Left ventricle myocardium inferior (tissue), 1 donor: Measurements from ENCODE around the gene RPP25. TPM values are rescaled to one million over a fixed set of nuclear protein-coding genes. Genes with fewer than 3 reads are reported as not detected.

ENCODE experiments used
- DNase-seq: peaks from one replicate; pipeline ENCODE4 v3.0.0-alpha.2; 2020
- H3K27ac ChIP-seq: fragments of 200-600 bp; replicated peaks from 2 replicates; pipeline ENCODE4 v1.8.0; 2021
- H3K27me3 ChIP-seq: fragments of 200-600 bp; 2 replicates; pipeline ENCODE4 v1.8.0; 2021; ENCODE audit warnings: low read depth
- H3K36me3 ChIP-seq: fragments of 200-600 bp; 2 replicates; pipeline ENCODE4 v1.8.0; 2021
- H3K4me1 ChIP-seq: fragments of 200-600 bp; 2 replicates; pipeline ENCODE4 v1.8.0; 2021
- H3K4me3 ChIP-seq: fragments of 200-600 bp; 2 replicates; pipeline ENCODE4 v1.8.0; 2021; ENCODE audit warnings: mild to moderate bottlenecking, moderate library complexity
- H3K9me3 ChIP-seq: fragments of 200-600 bp; replicated peaks from 2 replicates; pipeline ENCODE4 v1.8.0; 2021
- intact Hi-C: fragments of 100-400 bp; cut with micrococcal nuclease; formaldehyde crosslinking; loops from one replicate; pipeline ENCODE4 v1.11.0; 2022
- total RNA-seq: library from RNA; stranded (reverse); fragmentation: NEBNext Ultra II Directional; extraction: Animal tissue kit (Norgen Biotek cat#: 25700); gene quantifications from one replicate; pipeline ENCODE4 v1.2.1, GENCODE V29; 2021
- TF ChIP-seq, protein P1 (sequence below): fragments of 200-600 bp; IDR thresholded peaks from 2 replicates; pipeline ENCODE4 v1.8.0; 2021; ENCODE audit warnings: antibody characterized with exemption, mild to moderate bottlenecking, borderline replicate concordance
- donor health status: DM: no; HTN: yes; CAD: no; lungs with severe emphysema.

Gene RPP25
- total RNA-seq, 1 donor from 2014 or later = 2.4 TPM

GRCh38 chr15:74962671-74963070 is 6.1 kb upstream of the RPP25 start:
- H3K36me3 ChIP-seq = no peaks in the 10 kb centered on the region
- peaks cover 22% of the 10 kb centered on the region for H3K27me3 ChIP-seq
- no peak overlapping the region for H3K4me3 ChIP-seq
- no peaks in the 10 kb centered on the region for H3K9me3 ChIP-seq
- TF ChIP-seq, protein P1, sequence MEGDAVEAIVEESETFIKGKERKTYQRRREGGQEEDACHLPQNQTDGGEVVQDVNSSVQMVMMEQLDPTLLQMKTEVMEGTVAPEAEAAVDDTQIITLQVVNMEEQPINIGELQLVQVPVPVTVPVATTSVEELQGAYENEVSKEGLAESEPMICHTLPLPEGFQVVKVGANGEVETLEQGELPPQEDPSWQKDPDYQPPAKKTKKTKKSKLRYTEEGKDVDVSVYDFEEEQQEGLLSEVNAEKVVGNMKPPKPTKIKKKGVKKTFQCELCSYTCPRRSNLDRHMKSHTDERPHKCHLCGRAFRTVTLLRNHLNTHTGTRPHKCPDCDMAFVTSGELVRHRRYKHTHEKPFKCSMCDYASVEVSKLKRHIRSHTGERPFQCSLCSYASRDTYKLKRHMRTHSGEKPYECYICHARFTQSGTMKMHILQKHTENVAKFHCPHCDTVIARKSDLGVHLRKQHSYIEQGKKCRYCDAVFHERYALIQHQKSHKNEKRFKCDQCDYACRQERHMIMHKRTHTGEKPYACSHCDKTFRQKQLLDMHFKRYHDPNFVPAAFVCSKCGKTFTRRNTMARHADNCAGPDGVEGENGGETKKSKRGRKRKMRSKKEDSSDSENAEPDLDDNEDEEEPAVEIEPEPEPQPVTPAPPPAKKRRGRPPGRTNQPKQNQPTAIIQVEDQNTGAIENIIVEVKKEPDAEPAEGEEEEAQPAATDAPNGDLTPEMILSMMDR = no peak
- peaks cover 32% of the 10 kb centered on the region for H3K4me1 ChIP-seq
- no peak overlapping the region for H3K27ac ChIP-seq
- DNase-seq = no peak
- intact Hi-C loops = no loop called here

GRCh38 chr15:74962219-74962618 is 5.6 kb upstream of the RPP25 start:
- no peak overlapping the region for H3K27ac ChIP-seq
- intact Hi-C loops = no loop called here
- H3K4me3 ChIP-seq = no peak overlapping the region
- no peak for DNase-seq
- H3K9me3 ChIP-seq = no peaks in the 10 kb centered on the region
- peaks cover 26% of the 10 kb centered on the region for H3K27me3 ChIP-seq
- TF ChIP-seq, protein P1 = no peak
- H3K36me3 ChIP-seq = no peaks in the 10 kb centered on the region
- H3K4me1 ChIP-seq = peaks cover 37% of the 10 kb centered on the region

- no peak for DNase-seq
- intact Hi-C loops = no loop called here
- Histone ChIP-seq H3K4me3 (no peak overlapping the region), H3K9me3 (no peaks in the 10 kb centered on the region), H3K4me1 (peaks cover 43% of the 10 kb centered on the region), H3K27me3 (peaks cover 29% of the 10 kb centered on the region), H3K36me3 (no peaks in the 10 kb centered on the region), H3K27ac (peak overlapping the region; percentile 19)
- TF ChIP-seq, protein P1 = no peak
Measured at GRCh38 chr15:74961616-74962015, 5.0 kb upstream of the RPP25 start.

DNA sequence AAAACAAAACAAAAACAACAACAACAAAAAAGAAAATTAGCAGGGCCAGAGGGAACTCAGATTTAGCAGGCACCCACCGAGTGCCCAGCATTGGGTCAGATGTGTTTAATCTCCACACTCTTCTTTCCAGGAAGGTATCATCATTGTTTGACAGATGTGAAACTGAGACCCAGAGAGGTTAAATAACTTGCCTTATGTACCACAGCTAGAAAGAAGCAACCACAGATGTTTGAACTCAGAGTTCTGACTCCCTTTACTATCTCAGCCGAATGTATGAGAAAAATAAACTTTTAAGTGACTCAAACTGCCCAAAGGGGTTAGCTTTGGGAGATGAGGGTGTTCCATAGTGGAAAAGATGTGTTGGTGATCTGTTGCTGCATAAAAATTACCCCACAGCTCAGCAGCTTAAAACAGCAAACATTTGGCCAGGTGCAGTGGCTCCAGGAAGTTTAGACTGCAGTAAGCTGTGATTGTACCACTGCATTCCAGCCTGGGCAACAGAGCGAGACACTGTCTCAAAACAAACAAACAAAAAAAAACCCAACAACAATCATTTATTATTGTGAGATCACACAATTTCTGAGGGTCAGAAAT is 4.5 kb upstream of the RPP25 start:
- H3K27me3 ChIP-seq = peaks cover 29% of the 10 kb centered on the region
- TF ChIP-seq, protein P1 = no peak
- intact Hi-C loops = no loop called here
- peak overlapping the region; percentile 19 for H3K27ac ChIP-seq
- no peaks in the 10 kb centered on the region for H3K36me3 ChIP-seq
- no peak overlapping the region for H3K4me3 ChIP-seq
- H3K4me1 ChIP-seq = peaks cover 48% of the 10 kb centered on the region
- no peaks in the 10 kb centered on the region for H3K9me3 ChIP-seq
- no peak for DNase-seq

GRCh38 chr15:74960286-74960685 is 3.7 kb upstream of the RPP25 start:
- TF ChIP-seq, protein P1 = no peak
- H3K9me3 ChIP-seq = no peaks in the 10 kb centered on the region
- DNase-seq = no peak
- intact Hi-C loops = no loop called here
- peaks cover 29% of the 10 kb centered on the region for H3K27me3 ChIP-seq
- no peak overlapping the region for H3K4me3 ChIP-seq
- H3K36me3 ChIP-seq = no peaks in the 10 kb centered on the region
- peaks cover 56% of the 10 kb centered on the region for H3K4me1 ChIP-seq
- H3K27ac ChIP-seq = no peak overlapping the region
